GM18858 (cell line): ENCODE results near the gene FBXL20.

ENCODE experiments used
- ATAC-seq: cut with Tn5 transposase; IDR thresholded peaks from one replicate; pipeline ENCODE4 v1.9.1; 2021; ENCODE audit not compliant: unreplicated experiment

FBXL20 gene

DNA sequence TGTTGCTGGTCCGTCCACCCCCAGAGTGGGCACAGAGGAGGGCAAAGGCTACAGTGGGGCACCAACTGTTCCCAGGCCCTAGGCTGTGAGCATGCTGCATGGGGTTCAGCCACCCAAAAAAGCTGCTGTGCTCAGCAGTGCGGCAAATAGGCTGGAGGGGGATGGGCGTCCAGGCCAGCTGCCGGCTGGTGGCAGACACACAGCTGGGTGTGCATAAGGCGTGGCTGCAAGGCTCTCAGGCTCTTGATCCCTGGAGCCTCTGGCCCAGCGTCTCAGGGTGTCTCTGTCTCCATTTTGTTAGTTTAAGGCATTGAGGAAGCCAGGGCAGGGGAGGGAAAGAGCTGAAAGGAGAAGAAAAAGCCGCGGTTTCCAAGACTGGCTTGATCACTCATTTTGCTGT lies 192.5 kb downstream of the FBXL20 start:
- ATAC-seq: no peak

DNA sequence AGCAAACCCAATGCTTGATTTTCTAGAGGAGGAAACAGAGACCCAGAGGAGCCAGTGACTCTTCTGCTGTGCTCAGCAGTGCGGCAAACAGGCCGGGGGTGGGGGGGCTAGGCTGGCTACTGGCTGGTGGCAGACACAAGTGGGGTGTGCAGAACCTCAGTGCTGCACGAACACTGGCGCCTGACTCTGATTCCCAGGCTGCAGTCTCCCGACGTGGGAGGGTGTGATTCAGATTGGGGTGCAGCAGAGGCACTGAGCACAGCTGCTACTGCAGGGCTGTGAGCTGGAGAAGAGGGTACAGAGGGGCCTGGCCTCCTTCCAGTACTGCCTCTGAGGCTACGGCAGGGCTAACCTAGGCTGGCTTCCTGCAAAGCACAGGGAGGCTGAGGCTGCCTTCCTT lies 193.3 kb downstream of the FBXL20 start:
- no peak for ATAC-seq

- ATAC-seq: no peak
Measured at GRCh38 chr17:39205112-39205526, 196.3 kb downstream of the FBXL20 start.

GRCh38 chr17:39204245-39204644 lies 197.2 kb downstream of the FBXL20 start:
- ATAC-seq: no peak
